ENCODE measurements around the gene MAGEC3. TPM values are rescaled to one million over a fixed set of nuclear protein-coding genes. Genes with fewer than 3 reads are reported as not detected.

Gene MAGEC3, protein sequence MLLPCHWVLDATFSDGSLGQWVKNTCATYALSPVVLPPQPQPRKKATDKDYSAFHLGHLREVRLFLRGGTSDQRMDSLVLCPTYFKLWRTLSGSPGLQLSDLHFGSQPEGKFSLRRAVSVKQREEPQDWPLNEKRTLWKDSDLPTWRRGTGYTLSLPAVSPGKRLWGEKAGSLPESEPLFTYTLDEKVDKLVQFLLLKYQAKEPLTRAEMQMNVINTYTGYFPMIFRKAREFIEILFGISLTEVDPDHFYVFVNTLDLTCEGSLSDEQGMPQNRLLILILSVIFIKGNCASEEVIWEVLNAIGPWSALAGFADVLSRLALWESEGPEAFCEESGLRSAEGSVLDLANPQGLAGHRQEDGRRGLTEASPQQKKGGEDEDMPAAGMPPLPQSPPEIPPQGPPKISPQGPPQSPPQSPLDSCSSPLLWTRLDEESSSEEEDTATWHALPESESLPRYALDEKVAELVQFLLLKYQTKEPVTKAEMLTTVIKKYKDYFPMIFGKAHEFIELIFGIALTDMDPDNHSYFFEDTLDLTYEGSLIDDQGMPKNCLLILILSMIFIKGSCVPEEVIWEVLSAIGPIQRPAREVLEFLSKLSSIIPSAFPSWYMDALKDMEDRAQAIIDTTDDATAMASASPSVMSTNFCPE
- 0.23 TPM for total RNA-seq

DNA sequence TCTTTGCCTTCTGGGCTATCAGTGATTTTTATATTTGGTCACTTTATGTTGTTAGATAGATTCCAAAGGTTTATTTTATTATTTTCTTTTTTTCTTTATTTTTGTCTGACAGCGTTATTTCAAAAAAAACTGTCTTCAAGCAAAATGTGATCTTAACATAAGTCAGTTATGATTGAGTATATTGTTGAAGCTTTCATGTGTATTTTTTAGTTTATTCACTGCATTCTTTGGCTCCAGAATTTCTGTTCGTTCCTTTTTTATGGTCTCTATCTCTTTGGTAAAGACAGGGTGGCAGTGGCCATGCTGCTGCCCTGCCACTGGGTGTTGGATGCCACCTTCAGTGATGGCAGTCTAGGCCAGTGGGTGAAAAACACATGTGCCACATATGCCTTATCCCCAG is at the start of gene MAGEC3:
Gene MAGEC3 (plus strand): TSS at position 301 of the 400 bp plus-strand sequence. CDS start 0 bp downstream, at position 301.

DNA sequence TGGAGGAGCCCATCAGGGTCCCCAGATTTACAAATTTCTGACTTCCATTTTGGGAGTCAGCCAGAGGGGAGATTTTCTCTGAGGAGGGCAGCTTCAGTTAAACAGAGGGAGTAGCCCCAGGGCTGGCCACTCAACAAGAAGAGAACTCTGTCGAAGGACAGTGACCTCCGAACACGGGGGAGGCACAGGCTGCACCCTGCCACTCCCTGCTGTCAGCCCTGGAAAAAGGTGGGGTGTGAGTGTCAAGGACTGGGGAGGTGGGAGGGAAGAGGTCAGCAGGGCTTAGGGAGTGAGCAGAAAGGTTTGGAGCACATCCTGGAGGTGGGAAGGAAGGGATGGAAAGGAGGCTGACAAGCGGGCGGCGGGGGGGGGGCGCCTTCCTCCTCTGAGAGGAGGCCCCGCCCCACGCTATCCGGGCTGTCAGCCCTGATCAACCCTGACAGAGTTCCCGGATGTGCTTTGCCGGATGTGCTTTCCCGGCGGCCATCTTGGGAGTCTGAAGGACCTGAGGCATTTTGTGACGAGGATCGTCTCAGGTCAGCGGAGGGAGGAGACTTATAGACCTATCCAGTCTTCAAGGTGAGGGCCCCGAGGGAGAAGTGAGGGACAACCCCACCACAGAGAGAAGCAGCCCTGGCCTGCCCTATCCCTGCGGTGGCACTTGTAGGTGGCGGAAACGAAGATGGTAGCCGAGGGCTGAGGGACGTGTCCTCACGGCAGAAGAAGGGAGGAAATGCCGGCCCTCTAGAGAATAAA is 65.5 kb downstream of the MAGEC3 start, which contains the start of gene MAGEC1:
Gene MAGEC1 (plus strand): TSS at position 495 of the 756 bp plus-strand sequence. CDS start 1,179 bp downstream, outside the sequence.

Other genes starting within 250 kb of the MAGEC3 start
- gene SPANXA2, start 248.6 kb upstream of the MAGEC3 start, total RNA-seq, result not detected
- not detected for gene SPANXD, start 139.6 kb upstream of the MAGEC3 start, total RNA-seq
- not detected for gene MAGEC1, start 65.6 kb downstream of the MAGEC3 start, total RNA-seq